Superior temporal gyrus (tissue), 1 donor: ENCODE results near the gene CHST12.
"Not testable (repeated sequence)": the region's sequence is repeated elsewhere in the genome, so short reads cannot be mapped to it uniquely, and the experiment has no call there.

Experiments
- DNase-seq: peaks from one replicate; pipeline ENCODE4 v3.0.0-alpha.2; 2016; ENCODE audit errors: extremely low spot score

Gene CHST12

GRCh38 chr7:2403718-2404648, 572 bp downstream of the CHST12 start:
- no peak for DNase-seq

- DNase-seq = no peak
Measured at GRCh38 chr7:2404714-2405119, 1.3 kb downstream of the CHST12 start.

GRCh38 chr7:2405201-2405600, 1.8 kb downstream of the CHST12 start:
- no peak for DNase-seq

GRCh38 chr7:2405601-2406345, 2.4 kb downstream of the CHST12 start:
- no peak for DNase-seq

GRCh38 chr7:2409745-2410414, 6.5 kb downstream of the CHST12 start:
- DNase-seq = no peak

GRCh38 chr7:2411049-2411448, 7.6 kb downstream of the CHST12 start:
- no peak for DNase-seq

- no peak for DNase-seq
Measured at GRCh38 chr7:2411815-2412586, 8.6 kb downstream of the CHST12 start.

GRCh38 chr7:2412587-2413201, 9.3 kb downstream of the CHST12 start:
- no peak for DNase-seq

GRCh38 chr7:2416063-2416462, 12.7 kb downstream of the CHST12 start:
- DNase-seq = no peak

GRCh38 chr7:2416650-2417049, 13.2 kb downstream of the CHST12 start:
- no peak for DNase-seq

GRCh38 chr7:2417178-2417577, 13.8 kb downstream of the CHST12 start:
- not testable (repeated sequence) for DNase-seq

- no peak for DNase-seq
Measured at GRCh38 chr7:2417981-2418481, 14.6 kb downstream of the CHST12 start.

DNA sequence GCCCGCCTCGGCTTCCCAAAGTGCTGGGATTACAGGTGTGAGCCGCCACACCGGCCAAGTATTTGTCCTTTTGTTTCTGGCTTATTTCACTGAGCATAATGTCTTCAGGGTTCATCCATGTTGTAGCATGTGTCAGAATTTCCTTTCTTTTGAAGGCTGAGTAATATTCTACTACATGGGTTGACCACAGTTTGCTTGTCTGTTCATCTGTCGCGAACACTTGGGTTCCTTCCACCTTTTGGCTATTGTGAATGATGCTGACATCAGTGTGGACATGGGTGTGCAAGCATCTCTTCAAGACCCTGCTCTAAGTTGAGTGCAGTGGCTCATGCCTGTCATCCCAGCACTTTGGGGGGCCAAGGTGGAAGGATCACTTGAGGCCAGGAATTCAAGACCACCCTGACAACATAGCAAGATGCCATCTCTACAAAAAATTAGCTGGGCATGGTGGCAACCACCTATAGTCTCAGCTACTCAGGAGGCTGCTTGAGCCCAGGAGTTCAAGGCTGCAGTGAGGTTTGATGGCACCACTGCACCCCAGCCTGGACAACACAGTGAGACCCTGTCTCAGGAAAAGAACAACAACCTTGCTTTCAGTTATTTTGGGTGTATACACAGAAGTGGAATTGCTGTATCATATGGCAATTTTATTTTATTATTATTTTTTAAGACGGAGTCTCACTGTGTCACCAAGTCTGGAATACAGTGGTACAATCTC, 17.0 kb downstream of the CHST12 start:
- no peak for DNase-seq

DNA sequence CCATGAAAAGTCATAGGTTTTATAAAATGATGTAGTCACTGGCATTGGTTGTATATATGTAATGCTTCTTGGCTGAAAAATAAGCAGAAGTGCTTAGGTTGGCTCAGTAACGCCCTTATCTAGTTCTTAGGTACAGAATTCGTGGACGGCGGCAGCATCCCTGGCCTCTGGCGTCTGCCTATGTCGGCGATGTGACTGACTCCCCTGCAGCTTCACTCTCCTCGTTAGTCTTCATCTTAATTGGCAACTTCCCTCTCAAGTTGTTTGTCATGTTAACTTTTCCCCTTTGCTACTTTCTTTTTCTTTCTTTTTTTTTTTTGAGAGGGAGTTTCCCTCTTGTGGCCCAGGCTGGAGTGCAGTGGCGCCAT, 18.5 kb downstream of the CHST12 start:
- no peak for DNase-seq

- no peak for DNase-seq
Measured at GRCh38 chr7:2425749-2426148, 22.3 kb downstream of the CHST12 start.

DNA sequence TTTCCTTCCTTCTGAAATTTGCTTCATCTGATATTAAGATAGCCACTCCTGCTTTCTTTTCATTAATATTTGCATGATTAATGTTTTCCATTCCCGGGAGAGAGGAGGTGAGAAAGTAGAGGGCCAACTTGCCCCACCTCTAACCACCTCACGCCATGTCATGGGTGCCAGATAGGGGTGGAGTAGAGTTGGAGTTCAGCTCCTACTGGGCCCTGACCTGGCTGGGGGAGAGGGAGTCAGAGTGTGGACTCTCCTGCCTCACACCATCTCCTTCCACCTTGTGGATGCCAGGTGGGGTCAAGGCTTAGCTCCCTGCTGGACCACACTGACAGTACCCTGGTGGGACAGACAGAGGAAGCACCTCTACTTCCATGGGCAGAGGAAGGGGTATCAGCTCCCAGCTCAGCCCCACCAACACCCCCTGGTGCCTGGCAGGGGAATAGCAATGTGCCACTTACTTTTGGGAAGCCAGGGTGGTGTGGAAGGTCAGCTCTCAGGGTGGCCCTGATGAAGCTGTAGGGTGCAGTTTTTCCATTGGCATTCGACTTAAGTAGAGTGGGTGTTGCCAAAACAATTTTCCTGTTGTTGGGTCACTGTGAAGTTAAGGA, 28.0 kb downstream of the CHST12 start:
- DNase-seq = no peak

- no peak for DNase-seq
Measured at GRCh38 chr7:2432910-2433712, 29.7 kb downstream of the CHST12 start.

DNA sequence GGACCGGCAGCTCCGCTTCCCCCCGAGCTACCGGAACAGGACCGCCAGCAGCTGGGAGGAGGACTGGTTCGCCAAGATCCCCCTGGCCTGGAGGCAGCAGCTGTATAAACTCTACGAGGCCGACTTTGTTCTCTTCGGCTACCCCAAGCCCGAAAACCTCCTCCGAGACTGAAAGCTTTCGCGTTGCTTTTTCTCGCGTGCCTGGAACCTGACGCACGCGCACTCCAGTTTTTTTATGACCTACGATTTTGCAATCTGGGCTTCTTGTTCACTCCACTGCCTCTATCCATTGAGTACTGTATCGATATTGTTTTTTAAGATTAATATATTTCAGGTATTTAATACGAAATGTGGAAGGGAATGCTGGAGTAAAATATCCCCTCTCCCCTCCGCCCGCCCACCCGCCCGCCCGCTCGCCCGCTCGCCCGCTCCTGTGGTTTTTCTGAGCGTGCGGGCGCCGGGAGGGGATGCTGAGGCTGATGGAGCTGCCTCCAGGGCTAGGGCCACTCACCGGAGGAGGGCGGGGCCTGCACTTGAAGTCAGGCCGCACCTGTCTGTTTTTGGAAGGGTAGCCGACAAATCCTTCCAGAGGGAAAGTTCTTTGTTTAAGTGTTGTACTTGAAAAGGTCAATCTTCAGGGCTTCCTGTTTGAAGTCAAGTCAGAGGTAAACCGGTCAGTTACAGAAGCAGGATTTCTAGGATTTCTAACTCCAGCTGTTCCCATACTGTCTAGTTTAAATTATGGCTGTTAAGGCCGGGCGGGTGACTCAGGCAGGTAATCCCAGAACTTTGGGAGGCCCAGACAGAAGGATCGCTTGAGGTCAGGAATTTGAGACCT, 30.5 kb downstream of the CHST12 start:
- no peak for DNase-seq
